Measurements from ENCODE around the gene EFNA5. TPM values are rescaled to one million over a fixed set of nuclear protein-coding genes. Genes with fewer than 3 reads are reported as not detected.

The EFNA5 gene
- total RNA-seq, 1 experiment from 2014 or later, result 42.7 TPM

DNA sequence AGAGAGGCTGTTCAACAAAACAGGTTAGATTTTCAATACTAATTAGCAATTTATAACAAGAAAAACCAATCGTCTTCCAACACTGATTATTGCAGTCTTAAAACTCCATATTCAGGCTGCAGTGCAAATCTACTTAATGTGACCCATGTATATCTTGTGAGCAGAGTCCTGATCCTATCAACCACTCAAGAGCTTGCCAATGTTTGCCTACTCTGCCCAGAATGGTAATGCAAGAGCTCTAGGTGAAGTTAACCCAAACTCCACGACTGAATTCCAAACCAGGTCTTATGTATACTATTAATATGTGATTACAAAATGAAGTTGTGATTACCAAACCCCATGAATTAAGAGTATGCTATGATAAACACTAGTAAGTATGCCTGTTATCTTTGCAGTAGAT, 17.1 kb downstream of the EFNA5 start:
- H3K4me3 ChIP-seq, result no peak overlapping the region
- no peaks in the 10 kb centered on the region for H3K36me3 ChIP-seq (ENCODE audit: low read depth)
- H3K4me1 ChIP-seq (replicated peaks; ENCODE audit: insufficient read depth), result peaks cover 23% of the 10 kb centered on the region
- TF ChIP-seq EZH2 (IDR thresholded peaks at IDR 0.05; ENCODE audit: low read depth), result no peak
- TF ChIP-seq, protein P1, sequence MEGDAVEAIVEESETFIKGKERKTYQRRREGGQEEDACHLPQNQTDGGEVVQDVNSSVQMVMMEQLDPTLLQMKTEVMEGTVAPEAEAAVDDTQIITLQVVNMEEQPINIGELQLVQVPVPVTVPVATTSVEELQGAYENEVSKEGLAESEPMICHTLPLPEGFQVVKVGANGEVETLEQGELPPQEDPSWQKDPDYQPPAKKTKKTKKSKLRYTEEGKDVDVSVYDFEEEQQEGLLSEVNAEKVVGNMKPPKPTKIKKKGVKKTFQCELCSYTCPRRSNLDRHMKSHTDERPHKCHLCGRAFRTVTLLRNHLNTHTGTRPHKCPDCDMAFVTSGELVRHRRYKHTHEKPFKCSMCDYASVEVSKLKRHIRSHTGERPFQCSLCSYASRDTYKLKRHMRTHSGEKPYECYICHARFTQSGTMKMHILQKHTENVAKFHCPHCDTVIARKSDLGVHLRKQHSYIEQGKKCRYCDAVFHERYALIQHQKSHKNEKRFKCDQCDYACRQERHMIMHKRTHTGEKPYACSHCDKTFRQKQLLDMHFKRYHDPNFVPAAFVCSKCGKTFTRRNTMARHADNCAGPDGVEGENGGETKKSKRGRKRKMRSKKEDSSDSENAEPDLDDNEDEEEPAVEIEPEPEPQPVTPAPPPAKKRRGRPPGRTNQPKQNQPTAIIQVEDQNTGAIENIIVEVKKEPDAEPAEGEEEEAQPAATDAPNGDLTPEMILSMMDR (conservative IDR thresholded peaks at IDR 0.05), result no peak
- no peaks in the 10 kb centered on the region for H3K9me2 ChIP-seq (ENCODE audit: insufficient read depth)
- BruUV-seq (replicated peaks), result no TSS peak
- no peaks in the 10 kb centered on the region for H3K27me3 ChIP-seq (ENCODE audit: insufficient read depth, low read depth)
- H3F3A ChIP-seq (ENCODE audit: insufficient read depth, low read depth), result 0 out of 2 replicates have a peak, but pooled peaks cover 4% of the 10 kb centered on the region
- no peak overlapping the region for H3K4me2 ChIP-seq
- H3K9me3 ChIP-seq (ENCODE audit: insufficient read depth, low read depth), result no peaks in the 10 kb centered on the region
- no peak for DNase-seq
- no peak overlapping the region for H2AFZ ChIP-seq
- peaks cover 53% of the 10 kb centered on the region for H4K20me1 ChIP-seq (ENCODE audit: insufficient read depth)
- intact Hi-C loops (cut with micrococcal nuclease; ENCODE audit: unreplicated experiment), result loop anchor here (5.0 kb wide), 1 partner anchor 56 kb away; no protein-coding TSS in a partner anchor
- no peak overlapping the region for H3K27ac ChIP-seq
- POLR2A ChIA-PET (ENCODE audit: unreplicated experiment), result no interaction called here
- peaks cover 100% of the 10 kb centered on the region for H3K79me2 ChIP-seq (ENCODE audit: low read depth)
- CTCF ChIA-PET, result interaction anchor here (0.5 kb wide), 1 partner anchor 82 kb away, joined by 3 read pairs; no protein-coding TSS in a partner anchor

DNA sequence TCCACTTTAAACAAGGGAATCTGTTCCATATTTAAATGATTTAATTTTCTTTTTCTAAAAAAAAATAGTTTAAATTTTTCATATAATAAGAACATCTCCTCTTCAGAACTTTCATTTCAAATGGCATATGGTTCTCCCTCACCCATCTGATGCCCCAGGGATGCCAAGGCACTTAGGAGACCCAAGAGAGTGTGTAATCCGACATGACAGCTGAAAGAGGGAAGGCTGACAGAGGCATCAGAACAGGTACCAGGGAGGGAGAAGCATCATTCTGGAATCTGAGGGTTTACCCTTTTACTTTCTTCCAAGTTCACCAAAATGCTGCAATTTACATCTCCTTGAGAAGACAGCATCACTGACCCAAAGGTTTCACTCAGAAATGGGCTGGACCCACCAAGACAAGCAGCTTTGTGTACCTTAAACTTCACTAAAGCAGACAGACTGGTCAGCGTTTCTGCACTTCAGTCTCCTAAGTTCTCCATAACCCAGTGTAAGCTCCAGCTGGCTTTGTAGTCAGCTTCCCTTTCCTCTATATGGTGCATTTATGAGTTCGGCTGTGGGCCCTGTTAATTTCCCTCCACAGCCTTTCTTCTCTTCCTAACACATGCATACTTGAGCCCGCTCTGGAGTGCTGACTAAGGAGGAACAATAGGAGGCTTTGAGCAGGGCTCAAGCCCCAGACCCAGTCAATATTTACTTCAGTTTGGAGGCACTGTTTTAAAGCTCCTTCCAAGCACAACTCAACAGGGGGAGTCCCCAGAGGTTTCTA, 17.7 kb downstream of the EFNA5 start:
- no peak for DNase-seq
- no peaks in the 10 kb centered on the region for H3K27me3 ChIP-seq (ENCODE audit: insufficient read depth, low read depth)
- BruUV-seq (replicated peaks), result no TSS peak
- no peaks in the 10 kb centered on the region for H3K9me2 ChIP-seq (ENCODE audit: insufficient read depth)
- no peaks in the 10 kb centered on the region for H3K36me3 ChIP-seq (ENCODE audit: low read depth)
- H4K20me1 ChIP-seq (ENCODE audit: insufficient read depth), result peaks cover 47% of the 10 kb centered on the region
- ChIA-PET CTCF (interaction anchor here (0.5 kb wide), 1 partner anchor 81 kb away, joined by 3 read pairs; no protein-coding TSS in a partner anchor), POLR2A (ENCODE audit: unreplicated experiment) (no interaction called here)
- no peak overlapping the region for H3K4me2 ChIP-seq
- H3K4me3 ChIP-seq, result no peak overlapping the region
- no peak overlapping the region for H3K27ac ChIP-seq
- peaks cover 4% of the 10 kb centered on the region; the same call in 1 of the 2 replicates for H3F3A ChIP-seq (ENCODE audit: insufficient read depth, low read depth)
- TF ChIP-seq, protein P1 (conservative IDR thresholded peaks at IDR 0.05), result no peak
- no peak for TF ChIP-seq EZH2 (IDR thresholded peaks at IDR 0.05; ENCODE audit: low read depth)
- H3K9me3 ChIP-seq (ENCODE audit: insufficient read depth, low read depth), result no peaks in the 10 kb centered on the region
- H3K79me2 ChIP-seq (ENCODE audit: low read depth), result peaks cover 100% of the 10 kb centered on the region
- intact Hi-C loops (cut with micrococcal nuclease; ENCODE audit: unreplicated experiment), result loop anchor here (5.0 kb wide), 1 partner anchor 56 kb away; no protein-coding TSS in a partner anchor
- peaks cover 23% of the 10 kb centered on the region for H3K4me1 ChIP-seq (replicated peaks; ENCODE audit: insufficient read depth)
- H2AFZ ChIP-seq, result no peak overlapping the region

DNA sequence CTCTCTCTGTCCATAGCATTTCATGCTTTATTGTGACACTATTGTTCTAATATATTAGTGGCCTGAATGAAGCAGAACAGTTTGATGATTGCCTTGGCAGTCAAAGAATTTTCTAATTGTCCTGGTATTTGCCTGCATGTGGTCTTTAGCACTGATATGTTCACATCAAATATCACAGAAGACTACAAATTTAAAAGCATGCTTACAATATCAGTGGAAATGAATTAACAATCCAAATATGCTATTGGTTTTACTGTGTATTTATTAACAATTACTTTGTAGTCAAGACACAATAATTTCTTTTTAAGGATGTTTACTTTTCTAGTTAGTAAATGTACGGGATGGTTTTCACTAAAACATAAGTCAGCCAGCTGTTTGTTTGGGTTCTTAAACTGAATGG, 18.3 kb downstream of the EFNA5 start:
- Histone ChIP-seq H3K36me3 (ENCODE audit: low read depth) (no peaks in the 10 kb centered on the region), H3K4me1 (replicated peaks; ENCODE audit: insufficient read depth) (peaks cover 23% of the 10 kb centered on the region), H2AFZ (no peak overlapping the region), H3K27me3 (ENCODE audit: insufficient read depth, low read depth) (no peaks in the 10 kb centered on the region), H4K20me1 (ENCODE audit: insufficient read depth) (peaks cover 47% of the 10 kb centered on the region), H3F3A (ENCODE audit: insufficient read depth, low read depth) (peaks cover 4% of the 10 kb centered on the region; the same call in 1 of the 2 replicates), H3K9me3 (ENCODE audit: insufficient read depth, low read depth) (no peaks in the 10 kb centered on the region), H3K27ac (no peak overlapping the region), H3K9me2 (ENCODE audit: insufficient read depth) (no peaks in the 10 kb centered on the region), H3K4me2 (no peak overlapping the region), H3K79me2 (ENCODE audit: low read depth) (peaks cover 100% of the 10 kb centered on the region), H3K4me3 (no peak overlapping the region)
- no peak for DNase-seq
- intact Hi-C loops (cut with micrococcal nuclease; ENCODE audit: unreplicated experiment), result loop anchor here (5.0 kb wide), 1 partner anchor 55 kb away; no protein-coding TSS in a partner anchor
- no peak for TF ChIP-seq EZH2 (IDR thresholded peaks at IDR 0.05; ENCODE audit: low read depth)
- TF ChIP-seq, protein P1 (conservative IDR thresholded peaks at IDR 0.05), result no peak
- ChIA-PET CTCF (no interaction called here), POLR2A (ENCODE audit: unreplicated experiment) (no interaction called here)
- BruUV-seq (replicated peaks), result no TSS peak

All from PC-9 (cell line).